Measurements from ENCODE around the gene CD300E. TPM values are rescaled to one million over a fixed set of nuclear protein-coding genes. Genes with fewer than 3 reads are reported as not detected.

CD300E gene
- total and polyA plus RNA-seq, 2 of the 13 experiments (the other 11 are each of a cell fraction or from before 2014, with no cell fraction given) = not detected

- TF ChIP-seq ZBTB40 (IDR thresholded peaks at IDR 0.05) = no peak
- no peak for TF ChIP-seq ZBTB40 (CRISPR knock-in tag; IDR thresholded peaks at IDR 0.05)
- TF ChIP-seq ZSCAN25 (CRISPR knock-in tag; IDR thresholded peaks at IDR 0.05) = no peak
- no peak for TF ChIP-seq ZNF879 (CRISPR knock-in tag; IDR thresholded peaks at IDR 0.05)
- no peak for TF ChIP-seq TBX3 (IDR thresholded peaks at IDR 0.05; ENCODE audit: borderline replicate concordance)
- TF ChIP-seq MIER2 (CRISPR knock-in tag; IDR thresholded peaks at IDR 0.05) = no peak
- TF ChIP-seq SRSF4 (IDR thresholded peaks at IDR 0.05; ENCODE audit: low read depth, low read length, poor library complexity, severe bottlenecking) = no peak
Observed at GRCh38 chr17:74616696-74617095, 6.8 kb downstream of the CD300E start (continued).

Measured in HepG2 (cell line).